Transverse colon (tissue), 4 donors: Measurements from ENCODE around the gene CHFR. TPM values are rescaled to one million over a fixed set of nuclear protein-coding genes. Genes with fewer than 3 reads are reported as not detected.

ENCODE experiments used
- DNase-seq: peaks from one replicate; pipeline ENCODE4 v3.0.0-alpha.2; 2019
- H3K27ac ChIP-seq, 4 donors: fragments of 200-600 bp; sonication (generic); 2 replicates each; pipeline ENCODE4 v1.5.1; 2016 to 2018; ENCODE audit warnings: inconsistent platforms in 4 of 4
- H3K27me3 ChIP-seq: fragments of 200-600 bp; sonication (generic); 2 replicates; pipeline ENCODE4 v1.5.1; 2017; ENCODE audit warnings: inconsistent platforms
- H3K36me3 ChIP-seq, 4 donors: fragments of 200-600 bp; sonication (generic); 2 replicates each; pipeline ENCODE4 v1.5.1; 2017 to 2019; ENCODE audit warnings: inconsistent platforms in 4 of 4
- H3K4me1 ChIP-seq, 4 donors: fragments of 200-600 bp; sonication (generic); 2 replicates each; pipeline ENCODE4 v1.5.1; 2017 to 2020; ENCODE audit warnings: inconsistent platforms in 4 of 4
- H3K4me3 ChIP-seq, 4 donors: fragments of 200-600 bp; sonication (generic); 1 replicate in 1 of 4; 2 replicates in 3 of 4; pipeline versions ENCODE4 v1.5.1 to v1.6.1; 2017 to 2019; ENCODE audit warnings: inconsistent platforms in 4 of 4
- H3K9me3 ChIP-seq, 2 donors: fragments of 200-600 bp; sonication (generic); 2 replicates each; pipeline ENCODE4 v1.5.1; 2017 to 2019; ENCODE audit warnings: inconsistent platforms in 2 of 2
- CTCF ChIP-seq, 5 experiments: fragments of 200-600 bp in 3 of 5; fragments of 450-650 bp in 2 of 5; sonication (generic) in 3 of 5; IDR thresholded peaks; 1 replicate in 2 of 5; 2 replicates in 3 of 5; pipeline ENCODE4 v1.5.1; 2016 to 2017; ENCODE audit warnings: antibody characterized with exemption in 5 of 5, inconsistent platforms in 3 of 5, mild to moderate bottlenecking in 2 of 5, moderate library complexity in 1 of 5
- EP300 ChIP-seq: sonication (generic); formaldehyde crosslinking; IDR thresholded peaks from one replicate; pipeline ENCODE4 v1.6.1; 2017; ENCODE audit warnings: antibody characterized with exemption, low read depth
- POLR2A ChIP-seq: fragments of 450-650 bp; IDR thresholded peaks from one replicate; pipeline ENCODE4 v1.6.1; 2016; ENCODE audit warnings: antibody characterized with exemption, mild to moderate bottlenecking, moderate library complexity
- POLR2AphosphoS5 ChIP-seq, 3 donors: sonication (generic); formaldehyde crosslinking; IDR thresholded peaks; one replicate each; pipeline ENCODE4 v1.6.1; 2016; ENCODE audit warnings: antibody characterized with exemption in 3 of 3
- WGBS, 2 donors: methylation state at CpG; one replicate each; pipeline ENCODE4 v1.1.5; 2018; ENCODE audit warnings: low coverage in 1 of 2; 5-methylcytosine and 5-hydroxymethylcytosine counted together
- in situ Hi-C, 4 donors: fragments of 200-750 bp; cut with MboI; loops; one replicate each; pipeline versions ENCODE4 v1.15.0 to v1.15.1; 2017; ENCODE audit warnings: low sequenced_read_pairs in 3 of 4, low pct_ligation_motif_present in 1 of 4, low pct_unique_long_range_greater_than_20kb in 1 of 4
- intact Hi-C: fragments of 100-400 bp; cut with DNase I; formaldehyde crosslinking; loops from one replicate; pipeline ENCODE4 v1.15.1; 2023; ENCODE audit warnings: low total_unique reads
- total RNA-seq, 4 donors: library from RNA; depleted of rRNA; stranded (reverse); fragments of >200 nt; gene quantifications; one replicate each; pipeline ENCODE4 v1.1.0, GENCODE V29; 2016

The CHFR gene
- total RNA-seq, 4 donors from 2014 or later: 47.7 to 132 (median 61.9) TPM

- H3K27me3 ChIP-seq: no peaks in the 10 kb centered on the region
- no peaks in the 10 kb centered on the region for H3K4me1 ChIP-seq
- no peak overlapping the region for H3K4me3 ChIP-seq
- no peaks in the 10 kb centered on the region for H3K9me3 ChIP-seq
- intact Hi-C loops: no loop called here
- H3K36me3 ChIP-seq: peaks cover 0 to 85% (median 45%) of the 10 kb centered on the region in 4 donors
- TF ChIP-seq CTCF (IDR thresholded peaks at IDR 0.05) (no peak), POLR2A (no peak), POLR2AphosphoS5 (IDR thresholded peaks at IDR 0.05) (no peak), EP300 (no peak)
- 90% methylated on average over 15 of the region's 15 CpGs; no CpG with 5 or more reads in 1 of the 2 donors for WGBS, 2 donors
- in situ Hi-C loops: no loop called here
- no peak for DNase-seq
- H3K27ac ChIP-seq: no peak overlapping the region
Observed at GRCh38 chr12:132803888-132804287, 83.5 kb downstream of the CHFR start.

GRCh38 chr12:132803125-132803524 is 84.3 kb downstream of the CHFR start:
- Histone ChIP-seq H3K9me3 (no peaks in the 10 kb centered on the region), H3K27me3 (no peaks in the 10 kb centered on the region), H3K36me3 (peaks cover 0 to 89% (median 49%) of the 10 kb centered on the region in 4 donors), H3K4me1 (no peaks in the 10 kb centered on the region), H3K4me3 (no peak overlapping the region), H3K27ac (no peak overlapping the region)
- no peak for DNase-seq
- in situ Hi-C loops: no loop called here
- 93 to 100% methylated on average over 2 to 14 of the region's 14 CpGs for WGBS, 2 donors
- no peak for TF ChIP-seq EP300
- no peak for TF ChIP-seq POLR2A
- TF ChIP-seq CTCF (IDR thresholded peaks at IDR 0.05): no peak
- no peak for TF ChIP-seq POLR2AphosphoS5 (IDR thresholded peaks at IDR 0.05)
- intact Hi-C loops: no loop called here

- Histone ChIP-seq H3K4me3 (no peak overlapping the region), H3K27ac (no peak overlapping the region), H3K4me1 (no peaks in the 10 kb centered on the region), H3K9me3 (no peaks in the 10 kb centered on the region), H3K36me3 (peaks cover 0 to 95% (median 51%) of the 10 kb centered on the region in 4 donors), H3K27me3 (no peaks in the 10 kb centered on the region)
- no peak for DNase-seq
- TF ChIP-seq CTCF (IDR thresholded peaks at IDR 0.05) (no peak), POLR2A (no peak), EP300 (no peak), POLR2AphosphoS5 (IDR thresholded peaks at IDR 0.05) (no peak)
- in situ Hi-C loops: no loop called here
- 96% methylated on average over 28 of the region's 28 CpGs; no CpG with 5 or more reads in 1 of the 2 donors for WGBS, 2 donors
- intact Hi-C loops: no loop called here
Observed at GRCh38 chr12:132801741-132802140, 85.7 kb downstream of the CHFR start.

GRCh38 chr12:132798836-132799235 is 88.6 kb downstream of the CHFR start:
- DNase-seq: no peak
- TF ChIP-seq EP300: no peak
- no peak for TF ChIP-seq POLR2AphosphoS5 (IDR thresholded peaks at IDR 0.05)
- TF ChIP-seq POLR2A: no peak
- TF ChIP-seq CTCF (IDR thresholded peaks at IDR 0.05): no peak
- 89 to 92% methylated on average over 3 to 15 of the region's 15 CpGs for WGBS, 2 donors
- Histone ChIP-seq H3K27ac (no peak overlapping the region), H3K4me1 (no peaks in the 10 kb centered on the region), H3K36me3 (peaks cover 0 to 96% (median 54%) of the 10 kb centered on the region in 4 donors), H3K4me3 (no peak overlapping the region), H3K27me3 (no peaks in the 10 kb centered on the region), H3K9me3 (no peaks in the 10 kb centered on the region)
- intact Hi-C loops (no loop called here), in situ Hi-C loops (no loop called here)
